ENCODE results near the gene SPOCK1. TPM values are rescaled to one million over a fixed set of nuclear protein-coding genes. Genes with fewer than 3 reads are reported as not detected.

SPOCK1 gene
- total and polyA plus RNA-seq, 9 of the 15 experiments (the other 6 are each of a cell fraction or from before 2014, with no cell fraction given) = 0.01 to 0.35 (median 0.04) TPM; not detected in 6

GRCh38 chr5:137393196-137393993, 105.7 kb downstream of the SPOCK1 start:
- Histone ChIP-seq H3K9me3 (replicated peaks; ENCODE audit: control insufficient read depth, insufficient read depth, low read depth, low read length) (no peaks in the 10 kb centered on the region), H3K9ac (ENCODE audit: insufficient read depth in 1 of 2, low read depth in 2 of 2, low read length in 2 of 2) (no peak overlapping the region), H3K36me3 (ENCODE audit: control insufficient read depth, insufficient read depth, low read length) (no peaks in the 10 kb centered on the region; the same call in 2 of the 3 replicates), H3K27ac (ENCODE audit: extremely low read depth, low read depth, low read length) (no peak overlapping the region), H4K20me1 (replicated peaks; ENCODE audit: control insufficient read depth, insufficient read depth, low read length) (0 out of 2 replicates have a peak, but pooled peaks cover 3% of the 10 kb centered on the region), H3K9me1 (ENCODE audit: control insufficient read depth, insufficient read depth, low read length) (no peaks in the 10 kb centered on the region), H3K27me3 (ENCODE audit: control insufficient read depth in 2 of 2, insufficient read depth in 2 of 2, low read length in 2 of 2) (no peaks in the 10 kb centered on the region), H2AFZ (ENCODE audit: low read depth, low read length) (no peak overlapping the region), H3K4me2 (ENCODE audit: insufficient read depth, low read length) (no peak overlapping the region), H3K4me3 (no peak overlapping the region), H3K79me2 (ENCODE audit: control insufficient read depth, insufficient read depth, low read length) (no peaks in the 10 kb centered on the region), H3K4me1 (replicated peaks in 1 of 2; ENCODE audit: control insufficient read depth in 2 of 2, insufficient read depth in 2 of 2, low read length in 2 of 2) (no peaks in the 10 kb centered on the region)
- DNase-seq (ENCODE audit: extremely low read depth in 1 of 4, low spot score in 3 of 4) (no peak), ATAC-seq (no peak), FAIRE-seq (no peak)
- no TSS peak for BruUV-seq (replicated peaks)
- WGBS (ENCODE audit: insufficient coverage, low coverage, missing lambda C conversion rate) = 0% methylated on average over 1 of the region's 1 CpG
- TF ChIP-seq ATF2 (CRISPR knock-in tag; IDR thresholded peaks at IDR 0.05) (no peak), FOXM1 (IDR thresholded peaks at IDR 0.05; ENCODE audit: low read depth) (no peak), FOXM1 (CRISPR knock-in tag; IDR thresholded peaks at IDR 0.05; ENCODE audit: low read depth) (no peak), ZBTB40 (IDR thresholded peaks at IDR 0.05) (no peak), ZBTB40 (CRISPR knock-in tag; IDR thresholded peaks at IDR 0.05) (no peak), ZNF217 (CRISPR knock-in tag; IDR thresholded peaks at IDR 0.05) (no peak), HDAC1 (IDR thresholded peaks at IDR 0.05) (no peak), ZNF408 (CRISPR knock-in tag; IDR thresholded peaks at IDR 0.05; ENCODE audit: low read depth) (no peak), ZNF766 (CRISPR knock-in tag; conservative IDR thresholded peaks at IDR 0.05) (no peak), FOXJ2 (tag; IDR thresholded peaks at IDR 0.05) (no peak), CBX2 (IDR thresholded peaks at IDR 0.05; ENCODE audit: insufficient read depth, low read length, poor library complexity, severe bottlenecking) (no peak), MTA2 (IDR thresholded peaks at IDR 0.05; ENCODE audit: low read depth) (no peak)
- intact Hi-C loops (cut with micrococcal nuclease) = no loop called here
- CTCF ChIA-PET (ENCODE audit: low intra/inter-chr PET ratio) = no interaction called here
- POLR2A ChIA-PET = no interaction called here
- in situ Hi-C loops (cut with MboI) = no loop called here
